GM12878 (cell line): ENCODE data around the gene ZNF878. TPM values are rescaled to one million over a fixed set of nuclear protein-coding genes. Genes with fewer than 3 reads are reported as not detected.

Source experiments
- CREB1 ChIP-seq: IDR thresholded peaks from 2 replicates; pipeline ENCODE4 v1.6.1; 2012; ENCODE audit warnings: low read depth, mild to moderate bottlenecking, inconsistent platforms
- CREM ChIP-seq: IDR thresholded peaks from 2 replicates; pipeline ENCODE4 v1.6.1; 2014; ENCODE audit warnings: antibody characterized with exemption, low read depth
- EED ChIP-seq: sonication (generic); IDR thresholded peaks from 2 replicates; pipeline ENCODE4 v1.6.1; 2016; ENCODE audit warnings: antibody characterized with exemption, low read depth
- EGR1 ChIP-seq, 2 experiments: IDR thresholded peaks; 1 replicate in 1 of 2; 2 replicates in 1 of 2; pipeline ENCODE4 v1.6.1; 2011 to 2012; ENCODE audit warnings: low read depth in 2 of 2, low read length in 2 of 2, borderline replicate concordance in 1 of 2, mild to moderate bottlenecking in 1 of 2, moderate library complexity in 1 of 2
- ESRRA ChIP-seq: IDR thresholded peaks from 2 replicates; pipeline ENCODE4 v1.6.1; 2012; ENCODE audit warnings: mild to moderate bottlenecking, low read length, improper control_type of control experiment
- HDAC2 ChIP-seq: fragments of 200-600 bp; sonication (generic); IDR thresholded peaks from 2 replicates; pipeline ENCODE4 v1.6.1; 2017
- IKZF1 ChIP-seq: fragments of 450-650 bp; conservative IDR thresholded peaks from 2 replicates; pipeline ENCODE4 v1.6.1; 2017; ENCODE audit warnings: antibody characterized with exemption, mild to moderate bottlenecking
- LARP7 ChIP-seq: fragments of 450-650 bp; IDR thresholded peaks from 2 replicates; pipeline ENCODE4 v1.6.1; 2017; ENCODE audit warnings: mild to moderate bottlenecking
- MEF2B ChIP-seq: fragments of 450-650 bp; IDR thresholded peaks from 2 replicates; pipeline ENCODE4 v1.6.1; 2018; ENCODE audit warnings: mild to moderate bottlenecking, moderate library complexity; ENCODE audit not compliant: partially characterized antibody, poor library complexity, severe bottlenecking
- NBN ChIP-seq: fragments of 450-650 bp; IDR thresholded peaks from 2 replicates; pipeline ENCODE4 v1.6.1; 2016
- NR2F1 ChIP-seq: fragments of 450-650 bp; conservative IDR thresholded peaks from 2 replicates; pipeline ENCODE4 v1.6.1; 2017; ENCODE audit warnings: mild to moderate bottlenecking
- POLR2A ChIP-seq: IDR thresholded peaks from 2 replicates; pipeline ENCODE4 v1.6.1; 2011; ENCODE audit warnings: low read depth, mild to moderate bottlenecking, low read length
- POLR2AphosphoS2 ChIP-seq: IDR thresholded peaks from 2 replicates; pipeline ENCODE4 v1.6.1; 2011; ENCODE audit warnings: low read depth, mild to moderate bottlenecking, low read length, improper control_type of control experiment, moderate library complexity
- RFX5 ChIP-seq: IDR thresholded peaks from 2 replicates; pipeline ENCODE4 v1.6.1; 2011; ENCODE audit warnings: low read depth, low read length, improper control_type of control experiment
- SP1 ChIP-seq: IDR thresholded peaks from one replicate; pipeline ENCODE4 v1.6.1; 2011; ENCODE audit warnings: low read depth, low read length
- SREBF1 ChIP-seq: IDR thresholded peaks from 2 replicates; pipeline ENCODE4 v1.6.1; 2012; ENCODE audit warnings: mild to moderate bottlenecking, low read length
- STAT3 ChIP-seq: IDR thresholded peaks from 2 replicates; pipeline ENCODE4 v1.6.1; 2011; ENCODE audit warnings: low read depth, low read length, improper control_type of control experiment
- TCF3 ChIP-seq: IDR thresholded peaks from 2 replicates; pipeline ENCODE4 v1.6.1; 2012; ENCODE audit warnings: low read depth, mild to moderate bottlenecking, low read length, borderline replicate concordance; ENCODE audit not compliant: insufficient read depth
- WRNIP1 ChIP-seq: IDR thresholded peaks from 2 replicates; pipeline ENCODE4 v1.6.1; 2011; ENCODE audit warnings: low read depth, low read length, improper control_type of control experiment, borderline replicate concordance
- YY1 ChIP-seq: IDR thresholded peaks from 2 replicates; pipeline ENCODE4 v1.6.1; 2011; ENCODE audit warnings: low read depth, mild to moderate bottlenecking, low read length
- ZNF217 ChIP-seq: fragments of 450-650 bp; IDR thresholded peaks from 2 replicates; pipeline ENCODE4 v1.6.1; 2017; ENCODE audit warnings: antibody characterized with exemption, mild to moderate bottlenecking
- ZSCAN29 ChIP-seq: fragments of 450-650 bp; IDR thresholded peaks from 2 replicates; pipeline ENCODE4 v1.6.1; 2017; ENCODE audit warnings: mild to moderate bottlenecking, moderate library complexity
- ZZZ3 ChIP-seq: IDR thresholded peaks from 2 replicates; pipeline ENCODE4 v1.6.1; 2011; ENCODE audit warnings: low read depth; ENCODE audit not compliant: control insufficient read depth, insufficient read length
- polyA plus RNA-seq, 11 experiments: library from polyadenylated mRNA; depleted of rRNA in 4 of 11; unstranded in 6 of 11; stranded (reverse) in 5 of 11; fragments of >200 nt; fragmentation: Nextera tagmentation in 4 of 11; fragmentation: Illumina TruSeq in 1 of 11; extraction: Ambion mirVana in 4 of 11; extraction: Trizol in 1 of 11; gene quantifications; 1 replicate in 1 of 11; 2 replicates in 10 of 11; pipeline versions ENCODE4 v1.2.1 to v1.2.3, GENCODE V29; 2011 to 2016; ENCODE audit warnings: inconsistent platforms in 2 of 11, missing spikeins in 2 of 11, low read depth in 1 of 11
- total RNA-seq, 4 experiments: library from RNA; depleted of rRNA in 3 of 4; stranded (reverse); fragments of >200 nt in 3 of 4; fragmentation: Illumina TruSeq in 1 of 4; extraction: Trizol in 1 of 4; gene quantifications; 2 replicates each; pipeline versions ENCODE4 v1.2.1 to v1.2.3, GENCODE V29; 2013 to 2021
- TF ChIP-seq, protein P1 (sequence below): fragments of 450-650 bp; IDR thresholded peaks from 2 replicates; pipeline ENCODE4 v1.6.1; 2016; ENCODE audit warnings: mild to moderate bottlenecking
- TF ChIP-seq, protein P2 (sequence below): IDR thresholded peaks from 2 replicates; pipeline ENCODE4 v1.6.1; 2011; ENCODE audit warnings: borderline replicate concordance, low read depth, mild to moderate bottlenecking, moderate library complexity, low read length; ENCODE audit not compliant: insufficient read depth, poor library complexity, severe bottlenecking
- TF ChIP-seq, protein P3 (sequence below): fragments of 450-650 bp; IDR thresholded peaks from 2 replicates; pipeline ENCODE4 v1.6.1; 2016; ENCODE audit warnings: mild to moderate bottlenecking

The ZNF878 gene
- total and polyA plus RNA-seq, 10 of the 15 experiments (the other 5 are each of a cell fraction or from before 2014, with no cell fraction given), result 0.24 to 1.3 (median 0.71) TPM

- TF ChIP-seq, protein P1, sequence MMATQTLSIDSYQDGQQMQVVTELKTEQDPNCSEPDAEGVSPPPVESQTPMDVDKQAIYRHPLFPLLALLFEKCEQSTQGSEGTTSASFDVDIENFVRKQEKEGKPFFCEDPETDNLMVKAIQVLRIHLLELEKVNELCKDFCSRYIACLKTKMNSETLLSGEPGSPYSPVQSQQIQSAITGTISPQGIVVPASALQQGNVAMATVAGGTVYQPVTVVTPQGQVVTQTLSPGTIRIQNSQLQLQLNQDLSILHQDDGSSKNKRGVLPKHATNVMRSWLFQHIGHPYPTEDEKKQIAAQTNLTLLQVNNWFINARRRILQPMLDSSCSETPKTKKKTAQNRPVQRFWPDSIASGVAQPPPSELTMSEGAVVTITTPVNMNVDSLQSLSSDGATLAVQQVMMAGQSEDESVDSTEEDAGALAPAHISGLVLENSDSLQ, result peak; percentile 96
- TF ChIP-seq NBN (peak; percentile 40; the same call in 1 of the 2 replicates), POLR2AphosphoS2 (peak; percentile 49; the same call in 1 of the 2 replicates), TCF3 (no peak), CREB1 (no peak), SREBF1 (no peak), CREM (0 out of 2 replicates have a peak, but pooled peaks have one; percentile 19), ESRRA (no peak), POLR2A (peak; percentile 91), EED (0 out of 2 replicates have a peak, but pooled peaks have one; percentile 10), ZNF217 (no peak), NR2F1 (no peak), WRNIP1 (no peak), LARP7 (no peak), HDAC2 (no peak), SP1 (peak; percentile 64), STAT3 (no peak), MEF2B (peak; percentile 48), IKZF1 (0 out of 2 replicates have a peak, but pooled peaks have one; percentile 17), YY1 (0 out of 2 replicates have a peak, but pooled peaks have one; percentile 2), EGR1 (IDR thresholded peaks at IDR 0.05; ENCODE audit: borderline replicate concordance in 1 of 2, low read depth in 2 of 2, low read length in 2 of 2) (0 out of 3 replicates have a peak, but pooled peaks of 1 of the 2 experiments have one; percentile 2), ZSCAN29 (no peak), ZZZ3 (no peak), RFX5 (no peak)
- TF ChIP-seq, protein P2, sequence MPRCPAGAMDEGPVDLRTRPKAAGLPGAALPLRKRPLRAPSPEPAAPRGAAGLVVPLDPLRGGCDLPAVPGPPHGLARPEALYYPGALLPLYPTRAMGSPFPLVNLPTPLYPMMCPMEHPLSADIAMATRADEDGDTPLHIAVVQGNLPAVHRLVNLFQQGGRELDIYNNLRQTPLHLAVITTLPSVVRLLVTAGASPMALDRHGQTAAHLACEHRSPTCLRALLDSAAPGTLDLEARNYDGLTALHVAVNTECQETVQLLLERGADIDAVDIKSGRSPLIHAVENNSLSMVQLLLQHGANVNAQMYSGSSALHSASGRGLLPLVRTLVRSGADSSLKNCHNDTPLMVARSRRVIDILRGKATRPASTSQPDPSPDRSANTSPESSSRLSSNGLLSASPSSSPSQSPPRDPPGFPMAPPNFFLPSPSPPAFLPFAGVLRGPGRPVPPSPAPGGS, result peak; percentile 9
- TF ChIP-seq, protein P3, sequence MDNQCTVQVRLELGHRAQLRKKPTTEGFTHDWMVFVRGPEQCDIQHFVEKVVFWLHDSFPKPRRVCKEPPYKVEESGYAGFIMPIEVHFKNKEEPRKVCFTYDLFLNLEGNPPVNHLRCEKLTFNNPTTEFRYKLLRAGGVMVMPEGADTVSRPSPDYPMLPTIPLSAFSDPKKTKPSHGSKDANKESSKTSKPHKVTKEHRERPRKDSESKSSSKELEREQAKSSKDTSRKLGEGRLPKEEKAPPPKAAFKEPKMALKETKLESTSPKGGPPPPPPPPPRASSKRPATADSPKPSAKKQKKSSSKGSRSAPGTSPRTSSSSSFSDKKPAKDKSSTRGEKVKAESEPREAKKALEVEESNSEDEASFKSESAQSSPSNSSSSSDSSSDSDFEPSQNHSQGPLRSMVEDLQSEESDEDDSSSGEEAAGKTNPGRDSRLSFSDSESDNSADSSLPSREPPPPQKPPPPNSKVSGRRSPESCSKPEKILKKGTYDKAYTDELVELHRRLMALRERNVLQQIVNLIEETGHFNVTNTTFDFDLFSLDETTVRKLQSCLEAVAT, result no peak
Measured at GRCh38 chr19:12035220-12036172, 17.3 kb downstream of the ZNF878 start, which contains the start of gene ZNF433 (continued).
